Measurements from ENCODE around the gene DNAJC5. TPM values are rescaled to one million over a fixed set of nuclear protein-coding genes. Genes with fewer than 3 reads are reported as not detected.

Gene DNAJC5
- polyA plus RNA-seq, 12 donors, result 22.3 to 35.9 (median 29.6) TPM; not detected in 1

- no peak for DNase-seq
These were observed 84.8 kb downstream of the DNAJC5 start, which contains the start of gene SAMD10 for GRCh38 chr20:63979557-63980316. Gene SAMD10 (minus strand): TSS chr20:63979642. CDS start chr20:63979467, 175 bp downstream.

DNA sequence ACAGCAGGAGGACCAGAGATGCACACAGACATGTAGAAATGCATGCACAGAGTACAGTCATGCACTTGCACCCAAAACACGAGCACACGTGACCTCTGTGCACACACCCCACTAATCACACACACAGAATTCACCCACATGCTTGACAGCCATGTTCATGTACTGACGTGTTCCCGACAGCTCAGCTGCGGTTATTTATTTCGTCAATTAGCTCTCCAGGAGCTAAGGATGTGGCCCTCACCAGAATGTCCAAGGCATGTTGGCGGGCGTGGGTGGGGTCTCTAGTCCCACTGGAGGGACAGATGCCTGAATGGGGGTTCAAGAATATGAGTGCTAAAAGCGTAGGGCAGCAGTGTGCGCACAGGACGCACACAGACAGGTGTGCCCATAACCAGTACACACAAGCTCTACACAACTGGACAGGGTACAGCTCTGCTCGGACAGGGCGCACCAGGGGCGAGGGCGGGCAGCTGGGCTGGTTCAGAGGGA is 85.4 kb downstream of the DNAJC5 start:
- DNase-seq, result no peak

DNA sequence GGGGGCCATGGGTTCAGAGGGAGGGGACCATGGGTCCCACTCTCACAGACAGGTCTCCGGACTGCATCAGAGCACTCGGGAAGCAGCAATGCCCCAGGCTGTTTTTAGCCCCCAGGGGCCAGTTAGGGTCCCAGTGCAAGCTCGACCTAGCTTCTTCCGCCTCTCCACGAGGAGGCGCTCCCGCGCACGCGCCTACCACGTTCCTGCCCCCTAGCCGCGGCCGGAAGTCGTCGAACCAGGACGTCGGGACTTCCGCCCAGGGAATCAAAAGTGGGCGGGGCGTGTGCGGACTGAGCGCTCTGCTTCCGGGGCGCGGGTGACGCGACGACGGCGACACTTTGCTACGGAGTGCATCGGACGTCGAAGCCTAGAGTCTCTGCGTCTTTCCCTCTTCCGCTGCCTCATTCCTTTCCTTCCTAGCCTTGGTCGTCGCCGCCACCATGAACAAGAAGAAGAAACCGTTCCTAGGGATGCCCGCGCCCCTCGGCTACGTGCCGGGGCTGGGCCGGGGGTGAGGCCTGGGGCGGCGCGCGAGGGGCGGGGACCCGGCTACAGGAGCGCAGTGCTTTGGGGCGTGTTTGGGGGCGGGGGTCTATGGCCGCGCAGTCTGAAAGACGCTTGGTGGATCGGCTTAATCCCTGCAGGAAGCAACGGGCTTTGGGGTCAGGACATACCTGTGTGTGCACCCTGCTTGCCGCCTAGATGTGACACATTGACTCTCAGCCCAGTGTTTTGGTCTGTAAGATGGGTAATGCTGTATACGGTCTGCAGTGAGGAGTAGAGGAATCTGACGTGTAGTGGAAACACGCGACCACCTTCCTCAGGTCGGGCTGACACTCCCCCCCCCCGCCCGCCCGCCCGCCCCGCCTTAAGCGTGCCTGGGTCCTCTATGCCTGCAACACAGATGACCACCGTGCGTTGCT is 86.1 kb downstream of the DNAJC5 start, which contains the start of gene PRPF6:
PRPF6 (plus strand) TSS at position 327 of the 923 bp plus-strand sequence; CDS start at position 441, 114 bp downstream.
- peak; percentile 95 for DNase-seq

DNA sequence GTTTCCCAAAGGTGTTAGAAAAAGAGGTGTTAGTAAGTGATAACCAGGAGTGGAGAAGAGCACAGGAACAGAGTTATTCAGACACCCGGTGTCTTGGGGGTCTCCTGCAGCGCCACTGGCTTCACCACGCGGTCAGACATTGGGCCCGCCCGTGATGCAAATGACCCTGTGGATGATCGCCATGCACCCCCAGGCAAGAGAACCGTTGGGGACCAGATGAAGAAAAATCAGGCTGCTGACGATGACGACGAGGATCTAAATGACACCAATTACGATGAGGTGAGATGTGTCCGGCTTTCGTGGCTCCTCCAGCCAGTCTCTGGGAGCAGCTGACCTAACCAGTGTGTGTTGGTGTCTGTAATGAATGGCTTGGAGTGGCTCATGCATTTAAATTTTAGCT is 88.0 kb downstream of the DNAJC5 start:
- DNase-seq, result no peak

Other genes with a start within 250 kb of the DNAJC5 start
- 10 to 100 TPM in 9 of 12 donors, 1 to 10 TPM in 2, not detected in 1; 8.8 to 48.5 (median 11.5) TPM for gene STMN3, start 241.7 kb upstream of the DNAJC5 start, polyA plus RNA-seq (ENCODE audit: insufficient read length in 12 of 12)
- gene RTEL1, start 236.8 kb upstream of the DNAJC5 start, polyA plus RNA-seq (ENCODE audit: insufficient read length in 12 of 12), result 10 to 100 TPM in 7 of 12 donors, 1 to 10 TPM in 4, not detected in 1; 8.2 to 18.1 (median 10.8) TPM
- gene TNFRSF6B, start 198.5 kb upstream of the DNAJC5 start, polyA plus RNA-seq (ENCODE audit: insufficient read length in 12 of 12), result 1 to 10 TPM in 6 of 12 donors, under 1 TPM in 4, not detected in 2; 0.34 to 5.1 (median 1.3) TPM
- 10 to 100 TPM in 11 of 12 donors, not detected in 1; 21.0 to 29.5 (median 23.0) TPM for gene ARFRP1, start 187.2 kb upstream of the DNAJC5 start, polyA plus RNA-seq (ENCODE audit: insufficient read length in 12 of 12)
- 10 to 100 TPM in 11 of 12 donors, not detected in 1; 10.3 to 44.2 (median 12.0) TPM for gene ZGPAT, start 187.1 kb upstream of the DNAJC5 start, polyA plus RNA-seq (ENCODE audit: insufficient read length in 12 of 12)
- 10 to 100 TPM in 1 of 12 donors, 1 to 10 TPM in 10, not detected in 1; 1.9 to 11.8 (median 3.6) TPM for gene LIME1, start 158.5 kb upstream of the DNAJC5 start, polyA plus RNA-seq (ENCODE audit: insufficient read length in 12 of 12)
- gene SLC2A4RG, start 155.3 kb upstream of the DNAJC5 start, polyA plus RNA-seq (ENCODE audit: insufficient read length in 12 of 12), result 100 to 1,000 TPM in 8 of 12 donors, 10 to 100 TPM in 3, not detected in 1; 81.5 to 182 (median 102) TPM
- gene ZBTB46, start 63.9 kb upstream of the DNAJC5 start, polyA plus RNA-seq (ENCODE audit: insufficient read length in 12 of 12), result 10 to 100 TPM in 10 of 12 donors, 1 to 10 TPM in 1, not detected in 1; 9.7 to 23.8 (median 15.9) TPM
- not detected for gene ABHD16B, start 33.6 kb upstream of the DNAJC5 start, polyA plus RNA-seq (ENCODE audit: insufficient read length in 12 of 12)
- gene TPD52L2, start 29.9 kb upstream of the DNAJC5 start, polyA plus RNA-seq (ENCODE audit: insufficient read length in 12 of 12), result 10 to 100 TPM in 11 of 12 donors, not detected in 1; 69.3 to 87.5 (median 77.7) TPM
- 10 to 100 TPM in 11 of 12 donors, not detected in 1; 30.4 to 59.8 (median 44.2) TPM for gene UCKL1, start 61.3 kb downstream of the DNAJC5 start, polyA plus RNA-seq (ENCODE audit: insufficient read length in 12 of 12)
- gene ZNF512B, start 74.8 kb downstream of the DNAJC5 start, polyA plus RNA-seq (ENCODE audit: insufficient read length in 12 of 12), result 10 to 100 TPM in 11 of 12 donors, not detected in 1; 17.8 to 29.2 (median 22.5) TPM
- 1 to 10 TPM in 11 of 12 donors, not detected in 1; 1.8 to 9.9 (median 2.5) TPM for gene SAMD10, start 84.5 kb downstream of the DNAJC5 start, polyA plus RNA-seq (ENCODE audit: insufficient read length in 12 of 12)
- gene PRPF6, start 86.0 kb downstream of the DNAJC5 start, polyA plus RNA-seq (ENCODE audit: insufficient read length in 12 of 12), result 10 to 100 TPM in 11 of 12 donors, not detected in 1; 39.8 to 62.5 (median 50.7) TPM
- gene C20orf204, start 141.1 kb downstream of the DNAJC5 start, polyA plus RNA-seq (ENCODE audit: insufficient read length in 12 of 12), result 1 to 10 TPM in 3 of 12 donors, under 1 TPM in 8, not detected in 1; 0.50 to 4.1 (median 0.78) TPM
- 10 to 100 TPM in 4 of 12 donors, 1 to 10 TPM in 7, not detected in 1; 5.8 to 19.3 (median 7.9) TPM for gene SOX18, start 154.5 kb downstream of the DNAJC5 start, polyA plus RNA-seq (ENCODE audit: insufficient read length in 12 of 12)
- gene TCEA2, start 168.1 kb downstream of the DNAJC5 start, polyA plus RNA-seq (ENCODE audit: insufficient read length in 12 of 12), result 10 to 100 TPM in 11 of 12 donors, not detected in 1; 35.5 to 59.2 (median 42.4) TPM
- 10 to 100 TPM in 2 of 12 donors, 1 to 10 TPM in 9, not detected in 1; 3.9 to 19.6 (median 5.0) TPM for gene RGS19, start 184.4 kb downstream of the DNAJC5 start, polyA plus RNA-seq (ENCODE audit: insufficient read length in 12 of 12)
- 1 to 10 TPM in 5 of 12 donors, under 1 TPM in 5, not detected in 2; 0.82 to 1.5 (median 1.0) TPM for gene OPRL1, start 185.0 kb downstream of the DNAJC5 start, polyA plus RNA-seq (ENCODE audit: insufficient read length in 12 of 12)
- gene LKAAEAR1, start 189.3 kb downstream of the DNAJC5 start, polyA plus RNA-seq (ENCODE audit: insufficient read length in 12 of 12), result under 1 TPM in 4 of 12 donors, not detected in 8; 0.16 to 0.44 (median 0.25) TPM
- not detected for gene NPBWR2, start 212.4 kb downstream of the DNAJC5 start, polyA plus RNA-seq (ENCODE audit: insufficient read length in 12 of 12)